NCI-H187 (cell line): ENCODE data around the gene HDAC11.
"Not testable (repeated sequence)": the region's sequence is repeated elsewhere in the genome, so short reads cannot be mapped to it uniquely, and the experiment has no call there.

Experiments used
- DNase-seq, 2 experiments: peaks; one replicate each; lab custom pipeline; 2025; lab: John Stamatoyannopoulos, UW

Gene HDAC11

GRCh38 chr3:13479582-13480339 is at the start of gene HDAC11:
TSS of gene HDAC11 (plus strand) at chr3:13480306. CDS start at chr3:13480348, 42 bp downstream.
- peak; percentile 55 to 85 for DNase-seq

DNA sequence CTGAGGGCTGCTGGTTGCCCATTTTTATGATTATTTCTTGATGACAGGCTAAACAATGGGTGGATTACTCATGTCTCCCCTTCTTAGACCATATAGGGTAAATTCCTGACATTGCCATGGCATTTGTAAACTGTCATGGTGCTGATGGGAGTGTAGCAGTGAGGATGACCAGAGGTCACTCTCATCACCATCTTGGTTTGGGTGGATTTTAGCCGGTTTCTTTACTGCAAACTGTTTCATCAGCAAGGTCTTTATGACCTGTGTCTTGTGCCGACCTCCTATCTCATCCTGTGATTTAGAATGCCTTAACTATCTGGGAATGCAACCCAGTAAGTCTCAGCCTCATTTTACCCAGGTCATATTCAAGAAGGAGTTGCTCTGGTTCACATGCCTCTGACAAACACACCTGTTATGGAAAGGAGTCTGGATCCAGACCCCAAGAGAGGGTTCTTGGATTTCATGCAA is 49.7 kb upstream of the HDAC11 start:
- not testable (repeated sequence) for DNase-seq

GRCh38 chr3:13432093-13432492 is 48.0 kb upstream of the HDAC11 start:
- no peak for DNase-seq

DNA sequence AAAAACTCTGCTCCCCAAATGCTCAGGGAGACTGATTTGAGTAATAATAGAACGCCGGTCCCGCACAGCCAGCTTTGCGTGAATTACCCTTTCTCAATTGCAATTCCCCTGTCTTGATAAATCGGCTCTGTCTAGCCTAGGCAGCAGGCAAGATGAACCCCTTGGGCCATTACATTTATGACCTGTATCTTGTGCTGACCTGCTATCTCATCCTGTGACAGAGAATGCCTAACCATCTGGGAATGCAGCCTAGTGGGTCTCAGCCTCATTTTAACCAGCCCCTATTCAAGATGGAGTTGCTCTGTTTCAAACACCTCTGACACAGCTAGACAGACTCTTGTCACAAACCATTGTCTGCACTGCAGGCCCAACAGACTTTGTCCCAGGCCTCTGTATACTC is 46.2 kb upstream of the HDAC11 start:
- DNase-seq: no peak

DNA sequence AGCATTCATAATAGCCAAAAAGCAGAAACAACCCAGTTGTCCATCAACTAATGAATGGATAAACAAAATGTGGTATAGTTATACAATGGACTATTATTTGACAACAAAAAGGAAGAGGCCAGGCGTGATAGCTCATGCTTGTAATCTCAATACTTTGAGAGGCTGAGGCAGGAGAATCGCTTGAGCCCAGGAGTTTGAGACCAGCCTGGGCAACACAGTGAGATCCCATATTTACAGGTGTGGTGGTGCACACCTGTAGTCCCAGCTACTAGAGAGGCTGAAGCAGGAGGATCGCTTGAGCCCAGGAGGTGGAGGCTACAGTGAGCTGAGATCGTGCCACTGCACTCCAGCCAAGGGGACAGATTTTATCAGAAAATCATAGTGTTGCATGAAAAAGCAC is 43.9 kb upstream of the HDAC11 start:
- not testable (repeated sequence) for DNase-seq

DNA sequence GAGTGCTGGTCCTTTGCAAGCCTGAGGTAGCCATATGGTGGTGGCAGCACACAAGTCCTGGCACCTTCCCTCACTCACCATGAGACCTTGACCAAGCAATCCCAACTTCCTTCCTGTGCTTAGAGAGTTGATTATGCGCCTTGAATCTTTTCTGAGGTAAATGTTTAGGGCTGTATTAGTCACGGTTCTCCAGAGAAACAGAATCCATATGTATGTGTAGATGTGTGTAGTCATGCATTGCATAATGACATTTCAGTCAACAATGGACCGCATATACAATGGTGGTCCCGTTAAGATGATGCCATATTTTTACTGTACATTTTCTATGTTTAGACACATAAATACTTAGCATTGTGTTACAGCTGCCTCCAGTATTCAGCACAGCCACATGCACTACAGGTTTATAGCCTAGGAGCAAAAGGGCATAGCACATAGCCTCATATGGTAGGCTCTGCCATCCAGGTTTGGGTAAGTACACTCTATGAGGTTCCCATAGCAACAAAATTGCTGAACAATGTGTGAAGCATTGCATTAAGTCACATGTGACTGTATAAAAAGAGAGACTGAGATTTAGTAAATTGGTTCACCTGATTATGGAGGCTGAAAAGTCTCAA is 39.8 kb upstream of the HDAC11 start:
- no peak for DNase-seq

DNA sequence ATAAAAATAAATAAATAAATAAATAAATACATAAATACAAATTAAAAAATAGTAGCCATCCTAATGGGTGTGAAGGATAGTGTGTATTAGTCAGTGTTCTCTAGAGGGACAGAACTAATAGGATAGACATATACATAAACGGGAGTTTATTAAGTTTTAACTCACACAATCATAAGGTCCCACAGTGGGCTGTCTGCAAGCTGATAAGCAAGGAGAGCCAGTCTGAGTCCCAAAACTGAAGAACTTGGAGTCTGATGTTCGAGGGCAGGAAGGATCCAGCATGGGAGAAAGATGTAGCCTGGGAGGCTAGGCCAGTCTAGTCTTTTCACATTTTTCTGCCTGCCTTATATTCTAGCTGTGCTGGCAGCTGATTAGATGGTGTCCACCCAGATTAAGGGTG is 37.2 kb upstream of the HDAC11 start:
- not testable (repeated sequence) for DNase-seq

DNA sequence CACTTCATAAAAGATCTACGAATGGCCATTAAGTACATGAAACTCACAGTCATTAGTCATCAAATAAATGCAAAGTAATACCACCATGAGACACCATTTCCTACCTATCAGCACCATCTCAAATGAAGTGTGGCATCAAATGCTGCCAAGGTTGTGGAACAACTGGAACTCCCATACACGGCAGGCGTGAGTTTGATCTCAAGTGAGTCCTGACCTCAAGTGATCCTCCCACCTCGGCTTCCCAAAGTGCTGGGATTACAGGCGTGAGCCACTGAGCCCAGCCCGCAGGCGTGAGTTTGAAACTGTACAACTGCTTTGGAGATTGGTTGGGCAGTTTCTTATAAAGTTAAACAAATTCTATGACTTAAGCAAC is 28.8 kb upstream of the HDAC11 start:
- DNase-seq: no peak

- no peak for DNase-seq
Observed at GRCh38 chr3:13452490-13453335, 27.4 kb upstream of the HDAC11 start.

- no peak for DNase-seq
Observed at GRCh38 chr3:13455644-13456043, 24.5 kb upstream of the HDAC11 start.

DNA sequence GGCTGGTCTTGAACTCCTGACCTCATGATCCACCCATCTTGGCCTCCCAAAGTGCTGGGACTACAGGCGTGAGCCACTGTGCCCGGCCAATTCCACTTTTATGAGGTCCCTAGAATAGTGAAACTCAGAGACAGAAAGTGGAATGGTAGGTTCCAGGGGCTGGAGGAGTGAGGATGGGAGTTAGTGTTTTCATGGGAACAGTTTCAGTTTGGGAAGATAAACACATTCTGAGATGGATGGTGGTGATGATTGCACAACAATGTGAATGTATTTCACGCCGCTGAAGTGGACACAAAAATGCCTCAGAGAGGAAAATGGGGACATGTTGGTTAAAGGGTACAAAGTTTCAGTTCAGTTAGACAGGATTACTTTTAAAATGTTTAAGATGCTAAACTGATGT is 22.5 kb upstream of the HDAC11 start:
- DNase-seq: no peak

DNA sequence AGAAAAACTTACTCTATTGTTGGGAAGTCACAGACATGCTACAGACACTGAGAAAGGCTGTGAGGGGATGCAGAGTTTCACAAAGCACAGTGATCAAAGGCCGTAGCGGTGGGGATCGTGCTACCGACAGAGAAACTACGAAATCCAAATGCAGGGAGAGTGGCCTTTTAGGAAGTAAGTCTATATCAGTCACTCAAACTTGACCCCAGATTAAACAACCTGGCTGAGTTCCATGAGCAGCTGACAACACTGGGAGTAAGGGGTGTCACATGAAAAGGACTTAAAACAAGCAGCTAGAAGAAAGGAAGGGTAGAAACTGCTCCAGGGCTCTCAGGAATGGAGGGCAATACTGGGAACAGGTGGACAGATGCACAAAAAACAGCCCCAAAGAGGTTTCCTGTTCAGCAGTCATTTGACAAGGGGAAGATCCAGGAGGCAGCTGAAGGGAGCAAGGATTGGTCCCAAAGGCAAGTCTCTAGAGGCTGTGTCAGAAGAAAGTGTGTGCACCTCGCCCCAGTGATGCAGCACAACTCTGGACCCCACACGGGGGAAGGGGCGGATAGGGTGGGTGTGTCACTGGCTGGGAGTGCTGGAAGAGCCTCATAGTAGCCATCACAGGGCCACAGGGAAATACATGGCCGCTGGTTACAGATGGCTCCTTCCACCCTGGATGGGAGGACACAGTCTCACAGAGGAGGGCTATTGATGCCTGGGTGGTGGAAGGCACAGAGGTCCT is 20.3 kb upstream of the HDAC11 start:
- DNase-seq: no peak

DNA sequence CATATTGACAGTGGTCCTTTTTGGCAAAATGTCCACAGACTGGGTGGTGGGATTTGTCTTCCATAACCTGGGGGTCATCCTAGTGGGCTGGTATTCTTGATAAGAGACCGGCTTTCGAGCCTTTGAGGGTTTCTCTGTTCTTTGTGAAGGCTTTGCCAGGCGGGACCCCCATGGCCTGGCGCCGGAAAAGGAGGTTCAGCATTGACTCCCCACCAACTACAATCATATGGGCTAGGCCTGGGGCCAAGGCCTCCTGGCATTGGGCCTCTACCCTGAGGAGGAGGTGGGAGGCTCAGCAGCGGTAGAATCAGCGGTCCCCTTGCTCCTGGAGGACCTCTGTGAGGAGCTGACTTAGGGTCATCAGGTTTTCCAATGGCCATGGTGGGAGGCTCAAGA is 19.8 kb upstream of the HDAC11 start:
- DNase-seq: no peak

DNA sequence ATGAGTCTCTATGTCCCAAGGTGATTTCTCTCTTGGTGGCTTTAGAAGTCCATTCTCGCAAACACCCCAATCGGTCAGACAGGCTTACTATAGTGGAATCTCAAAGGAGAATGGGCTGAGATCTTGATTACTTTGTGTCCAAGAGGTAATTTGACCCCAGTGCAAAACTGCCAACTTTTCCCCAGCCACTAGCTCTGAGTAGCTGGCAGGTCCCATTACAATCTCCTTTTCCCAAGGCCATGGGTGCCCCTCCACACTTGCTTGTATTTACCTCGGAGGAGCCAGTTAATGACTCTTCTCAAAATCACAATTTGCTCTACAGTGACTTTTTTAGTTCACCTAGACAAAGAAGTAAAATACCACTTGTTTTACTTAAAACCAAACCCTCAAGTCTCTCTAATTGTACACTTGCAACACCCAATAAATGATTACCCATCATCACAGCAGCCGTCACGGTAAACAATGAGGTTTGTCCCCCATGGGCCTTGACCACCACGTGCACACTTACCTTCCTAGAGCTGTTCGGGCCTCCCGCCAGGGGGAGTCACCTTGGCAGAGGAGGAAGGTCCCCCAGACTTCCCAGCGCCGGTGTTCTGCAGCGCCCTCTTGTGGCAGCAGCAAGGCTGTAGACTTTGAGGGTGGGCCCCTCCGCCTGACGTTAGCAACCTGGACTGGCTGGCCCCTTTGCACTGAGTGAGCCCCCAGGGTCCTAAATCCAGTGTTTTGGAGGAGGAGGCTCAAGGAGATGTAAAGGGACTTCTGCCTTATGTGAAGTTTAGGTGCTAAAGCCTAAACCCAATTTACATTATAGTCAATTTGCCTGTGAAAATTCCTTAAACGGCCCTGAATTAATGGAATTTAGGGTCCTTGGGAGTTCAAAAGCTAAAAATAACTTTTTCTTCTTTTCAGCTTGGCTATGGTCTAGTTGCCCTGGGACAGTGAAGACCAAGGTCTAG is 18.7 kb upstream of the HDAC11 start:
- peak in 1 of 2 experiments; percentile 18 for DNase-seq

DNA sequence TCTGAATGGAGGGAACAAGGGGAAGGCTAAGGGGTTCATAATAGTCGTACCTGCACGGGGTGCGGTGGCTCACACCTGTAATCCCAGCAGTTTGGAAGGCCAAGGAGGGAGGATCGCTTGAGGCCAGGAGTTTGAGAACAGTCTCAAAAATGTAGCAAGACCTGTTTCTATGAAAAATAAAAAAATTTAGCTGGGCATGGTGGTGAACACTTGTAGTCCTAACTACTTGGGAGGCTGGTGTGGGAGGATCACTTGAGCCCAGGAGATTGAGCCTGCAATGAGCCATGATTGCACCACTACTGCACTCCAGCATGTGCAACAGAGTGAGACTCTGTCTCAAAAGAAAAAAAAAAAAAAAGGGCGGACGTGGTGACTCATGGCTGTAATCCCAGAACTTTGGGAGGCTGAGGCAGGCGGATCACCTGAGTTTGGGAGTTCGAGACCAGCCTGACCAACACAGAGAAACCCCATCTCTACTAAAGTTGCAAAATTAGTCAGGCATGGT is 17.9 kb upstream of the HDAC11 start:
- no peak for DNase-seq

- no peak for DNase-seq
Observed at GRCh38 chr3:13462822-13463221, 17.3 kb upstream of the HDAC11 start.

- DNase-seq: no peak
Observed at GRCh38 chr3:13463618-13464400, 16.3 kb upstream of the HDAC11 start.

DNA sequence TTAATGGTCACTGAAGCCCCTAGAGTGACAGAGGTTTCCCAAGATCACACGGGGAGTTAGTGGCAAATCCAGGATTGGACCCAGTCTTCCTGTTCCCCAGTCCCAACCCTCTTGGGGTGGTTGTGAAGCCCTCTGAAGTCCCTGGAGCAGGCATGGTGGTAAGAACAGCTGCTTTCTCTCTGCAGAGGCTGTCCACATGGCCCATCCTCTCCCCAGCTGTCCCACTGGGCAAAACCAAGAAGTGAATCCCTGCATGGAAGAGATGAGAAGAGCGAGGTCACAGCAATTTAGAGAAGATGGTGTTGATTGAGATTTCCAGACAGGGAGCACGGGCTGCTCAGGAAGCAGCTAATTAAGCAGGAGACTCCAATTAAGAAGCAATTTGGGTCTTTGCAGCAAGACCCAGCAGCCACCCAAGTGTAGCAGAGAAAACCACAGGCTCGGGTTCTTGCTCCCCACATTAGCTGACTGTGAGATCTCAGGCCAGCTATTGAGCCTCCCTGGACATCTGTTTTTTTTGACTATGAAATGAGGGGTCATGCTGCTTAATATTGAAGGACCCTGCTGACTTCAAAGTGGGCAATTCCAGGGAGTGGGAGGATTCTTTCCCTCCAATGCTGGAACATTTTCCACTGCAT is 14.8 kb upstream of the HDAC11 start:
- no peak for DNase-seq

DNA sequence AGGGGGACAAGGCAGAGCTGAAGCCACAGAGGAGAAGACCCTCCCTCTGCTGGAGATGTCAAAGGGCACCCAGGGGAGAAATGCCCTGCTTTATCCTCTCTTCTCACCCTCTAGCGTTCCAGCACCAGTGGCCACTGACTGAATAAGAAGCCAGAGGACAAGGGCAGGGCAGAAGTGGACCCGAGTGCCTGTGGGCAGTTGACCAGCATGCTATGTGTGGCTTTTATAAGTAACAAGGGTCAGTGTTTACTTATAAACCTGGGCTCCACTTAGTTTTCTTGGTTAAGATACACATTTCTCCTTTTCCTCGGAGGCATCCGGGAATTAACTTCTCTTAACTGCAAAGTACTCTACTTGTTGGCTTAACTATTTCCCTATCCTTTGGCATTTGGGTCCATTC is 13.3 kb upstream of the HDAC11 start:
- DNase-seq: no peak
